Measurements from ENCODE around the gene ADGRA1.

ADGRA1 gene

GRCh38 chr10:133046390-133046765 is 41.3 kb upstream of the ADGRA1 start:
- CTCF ChIA-PET, result no interaction called here
- TF ChIP-seq NFRKB (IDR thresholded peaks at IDR 0.05) (no peak), SUZ12 (IDR thresholded peaks at IDR 0.05) (no peak), PKNOX1 (IDR thresholded peaks at IDR 0.05) (no peak), ZNF384 (IDR thresholded peaks at IDR 0.05) (no peak), LEF1 (IDR thresholded peaks at IDR 0.05; ENCODE audit: borderline replicate concordance) (no peak), ARNT (IDR thresholded peaks at IDR 0.05) (no peak), SP1 (IDR thresholded peaks at IDR 0.05) (no peak), FOXM1 (IDR thresholded peaks at IDR 0.05; ENCODE audit: borderline replicate concordance) (no peak), ELF4 (IDR thresholded peaks at IDR 0.05) (no peak), CTBP1 (IDR thresholded peaks at IDR 0.05; ENCODE audit: borderline replicate concordance) (no peak), HDGF (IDR thresholded peaks at IDR 0.05; ENCODE audit: borderline replicate concordance) (no peak), FOXK2 (IDR thresholded peaks at IDR 0.05) (no peak)
- POLR2A ChIA-PET, result no interaction called here
- DNase-seq (ENCODE audit: extremely low spot score), result no peak

GRCh38 chr10:133047526-133048123 is 40.1 kb upstream of the ADGRA1 start:
- ChIA-PET CTCF (no interaction called here), POLR2A (no interaction called here)
- no peak for DNase-seq (ENCODE audit: extremely low spot score)
- no peak for TF ChIP-seq ZNF384 (IDR thresholded peaks at IDR 0.05)
- no peak for TF ChIP-seq SUZ12 (IDR thresholded peaks at IDR 0.05)
- no peak for TF ChIP-seq TARDBP (IDR thresholded peaks at IDR 0.05)
- TF ChIP-seq LEF1 (IDR thresholded peaks at IDR 0.05; ENCODE audit: borderline replicate concordance), result no peak

GRCh38 chr10:133048266-133048665 is 39.5 kb upstream of the ADGRA1 start:
- CTCF ChIA-PET, result no interaction called here
- POLR2A ChIA-PET, result no interaction called here

GRCh38 chr10:133048926-133049325 is 38.8 kb upstream of the ADGRA1 start:
- ChIA-PET CTCF (no interaction called here), POLR2A (no interaction called here)
- TF ChIP-seq SUZ12 (IDR thresholded peaks at IDR 0.05), result no peak
- TF ChIP-seq PKNOX1 (IDR thresholded peaks at IDR 0.05), result no peak
- TF ChIP-seq LEF1 (IDR thresholded peaks at IDR 0.05; ENCODE audit: borderline replicate concordance), result no peak
- no peak for TF ChIP-seq FOXA1 (IDR thresholded peaks at IDR 0.05)
- DNase-seq (ENCODE audit: extremely low spot score), result no peak

More at GRCh38 chr10:133048266-133048665, 39.5 kb upstream of the ADGRA1 start:
- DNase-seq (ENCODE audit: extremely low spot score), result no peak
- TF ChIP-seq TARDBP (IDR thresholded peaks at IDR 0.05) (no peak), FOXM1 (IDR thresholded peaks at IDR 0.05; ENCODE audit: borderline replicate concordance) (no peak), NFRKB (IDR thresholded peaks at IDR 0.05) (no peak)

GRCh38 chr10:133049639-133050038 is 38.1 kb upstream of the ADGRA1 start:
- no peak for DNase-seq (ENCODE audit: extremely low spot score)
- TF ChIP-seq HDGF (IDR thresholded peaks at IDR 0.05; ENCODE audit: borderline replicate concordance) (no peak), TARDBP (IDR thresholded peaks at IDR 0.05) (no peak), CTBP1 (IDR thresholded peaks at IDR 0.05; ENCODE audit: borderline replicate concordance) (no peak), ARNT (IDR thresholded peaks at IDR 0.05) (no peak), BHLHE40 (IDR thresholded peaks at IDR 0.05; ENCODE audit: borderline replicate concordance) (no peak), FOXM1 (IDR thresholded peaks at IDR 0.05; ENCODE audit: borderline replicate concordance) (no peak), NFRKB (IDR thresholded peaks at IDR 0.05) (no peak), L3MBTL2 (conservative IDR thresholded peaks at IDR 0.05) (no peak), SP1 (IDR thresholded peaks at IDR 0.05) (no peak), PKNOX1 (IDR thresholded peaks at IDR 0.05) (no peak), ELF4 (IDR thresholded peaks at IDR 0.05) (no peak)
- POLR2A ChIA-PET, result no interaction called here
- CTCF ChIA-PET, result no interaction called here

- CTCF ChIA-PET, result no interaction called here
- DNase-seq (ENCODE audit: extremely low spot score), result no peak
- no peak for TF ChIP-seq TARDBP (IDR thresholded peaks at IDR 0.05)
- TF ChIP-seq L3MBTL2 (conservative IDR thresholded peaks at IDR 0.05), result no peak
- no peak for TF ChIP-seq ARNT (IDR thresholded peaks at IDR 0.05)
- no peak for TF ChIP-seq ZNF384 (IDR thresholded peaks at IDR 0.05)
- TF ChIP-seq LEF1 (IDR thresholded peaks at IDR 0.05; ENCODE audit: borderline replicate concordance), result no peak
- no peak for TF ChIP-seq SP1 (IDR thresholded peaks at IDR 0.05)
- TF ChIP-seq BHLHE40 (IDR thresholded peaks at IDR 0.05; ENCODE audit: borderline replicate concordance), result no peak
- TF ChIP-seq FOXM1 (IDR thresholded peaks at IDR 0.05; ENCODE audit: borderline replicate concordance), result no peak
- no peak for TF ChIP-seq HDGF (IDR thresholded peaks at IDR 0.05; ENCODE audit: borderline replicate concordance)
- TF ChIP-seq ELF4 (IDR thresholded peaks at IDR 0.05), result no peak
- no peak for TF ChIP-seq FOXA1 (IDR thresholded peaks at IDR 0.05)
- no peak for TF ChIP-seq PKNOX1 (IDR thresholded peaks at IDR 0.05)
- no peak for TF ChIP-seq FOXK2 (IDR thresholded peaks at IDR 0.05)
- no peak for TF ChIP-seq NFRKB (IDR thresholded peaks at IDR 0.05)
- TF ChIP-seq SUZ12 (IDR thresholded peaks at IDR 0.05), result no peak
- TF ChIP-seq CTBP1 (IDR thresholded peaks at IDR 0.05; ENCODE audit: borderline replicate concordance), result no peak
- POLR2A ChIA-PET, result no interaction called here
Measured at GRCh38 chr10:133050371-133050770, 37.4 kb upstream of the ADGRA1 start.

All from HEK293T (cell line).